HG03521 (cell line): Measurements from ENCODE around the gene PAPOLB.
"Not testable (repeated sequence)": the region's sequence is repeated elsewhere in the genome, so short reads cannot be mapped to it uniquely, and the experiment has no call there.

Source experiments
- ATAC-seq: cut with Tn5 transposase; IDR thresholded peaks from one replicate; pipeline ENCODE4 v1.9.1; 2021; ENCODE audit warnings: mild to moderate bottlenecking, moderate library complexity; ENCODE audit not compliant: unreplicated experiment

The PAPOLB gene

DNA sequence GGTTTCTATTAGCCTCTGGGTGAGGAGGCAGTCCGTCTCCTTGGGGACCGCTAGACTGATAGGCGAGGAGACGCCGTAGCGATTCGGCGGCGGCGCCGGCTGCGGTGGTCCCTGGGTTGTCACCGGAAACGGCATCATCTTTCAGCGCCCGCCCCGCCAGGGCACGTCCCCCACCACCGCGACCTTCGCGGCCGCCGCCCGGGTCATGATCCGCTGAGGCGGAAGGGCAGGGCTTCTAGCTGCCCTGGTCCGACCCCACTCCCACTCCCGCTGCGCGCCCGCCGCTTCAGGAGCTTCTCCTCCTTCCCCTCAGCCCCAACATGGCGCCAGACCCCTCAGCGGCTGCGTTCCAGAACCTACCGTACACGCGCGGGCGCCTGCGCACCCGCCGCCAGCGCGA, at the start of gene PAPOLB:
Gene PAPOLB (minus strand): TSS at position 358 of the 400 bp plus-strand sequence. CDS start 220 bp downstream, at position 138.
- no peak for ATAC-seq

DNA sequence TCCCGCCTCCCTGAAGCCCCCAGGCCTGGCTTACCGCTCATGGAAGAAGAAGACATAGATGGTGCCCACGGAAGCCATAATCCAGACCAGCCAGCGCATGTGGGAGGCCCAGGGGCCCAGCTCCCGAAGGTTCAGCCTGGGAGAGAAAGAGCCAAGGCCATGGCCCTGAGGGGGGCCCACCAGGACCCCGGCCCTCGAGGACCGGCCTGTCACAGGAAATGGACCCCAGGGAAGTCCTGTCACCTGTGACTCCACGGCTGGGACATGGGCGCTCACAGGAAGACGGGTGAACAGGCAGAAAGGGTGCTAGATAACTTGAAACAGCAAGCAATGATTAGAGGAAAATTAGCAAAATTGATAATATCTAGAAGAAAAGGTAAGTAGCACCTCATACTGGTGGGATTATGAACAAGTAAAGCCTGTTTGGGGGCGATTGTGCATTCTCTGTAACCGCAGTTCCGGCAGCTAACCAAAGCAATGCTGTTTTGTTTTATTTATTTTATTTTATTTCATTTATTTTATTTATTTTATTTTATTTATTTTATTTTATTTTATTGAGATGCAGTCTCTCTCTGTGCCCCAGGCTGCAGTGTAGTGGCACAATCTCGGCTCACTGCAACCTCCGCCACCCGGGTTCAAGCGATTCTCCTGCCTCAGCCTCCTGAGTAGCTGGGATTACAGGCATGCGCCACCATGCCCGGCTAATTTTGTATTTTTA, 49.4 kb upstream of the PAPOLB start:
- no peak for ATAC-seq

DNA sequence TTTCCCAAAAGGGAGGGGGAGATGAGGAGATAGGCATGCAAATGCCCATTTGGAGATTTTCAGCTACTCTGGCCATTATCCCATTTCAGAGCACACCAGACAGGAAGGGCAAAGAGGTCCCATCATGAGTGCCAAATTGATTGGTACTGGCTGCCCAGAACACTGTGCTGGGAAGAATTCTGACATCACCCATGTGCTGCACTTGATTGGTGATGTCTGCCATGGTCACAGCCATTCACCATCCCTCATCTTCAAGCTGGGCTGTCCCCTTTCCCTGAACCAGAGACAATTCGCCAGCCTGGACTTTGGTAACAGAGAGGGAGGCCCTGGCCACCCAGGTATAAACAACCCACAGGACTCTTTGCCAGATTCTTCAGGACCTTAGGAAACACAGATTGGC, 44.9 kb upstream of the PAPOLB start:
- no peak for ATAC-seq

DNA sequence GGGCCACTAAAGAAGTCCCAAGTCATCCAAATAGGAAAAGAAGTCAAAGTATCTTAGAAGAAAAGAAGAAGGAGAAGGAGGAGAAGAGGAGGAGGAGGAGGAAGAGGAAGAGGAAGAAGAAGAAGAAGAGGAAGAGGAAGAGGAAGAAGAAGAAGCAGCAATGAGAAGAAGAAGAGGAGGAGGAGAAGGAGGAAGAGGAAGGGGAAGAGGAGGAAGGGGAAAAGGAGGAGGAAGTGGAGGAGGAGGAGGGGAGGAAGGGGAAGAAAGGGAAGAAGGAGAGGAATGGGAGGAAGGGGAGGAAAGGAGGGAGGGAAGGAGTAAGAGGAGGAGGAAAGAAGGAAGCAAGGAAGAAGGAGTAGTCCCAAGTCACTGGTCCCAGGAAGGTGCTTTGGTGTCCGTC, 43.3 kb upstream of the PAPOLB start:
- no peak for ATAC-seq

DNA sequence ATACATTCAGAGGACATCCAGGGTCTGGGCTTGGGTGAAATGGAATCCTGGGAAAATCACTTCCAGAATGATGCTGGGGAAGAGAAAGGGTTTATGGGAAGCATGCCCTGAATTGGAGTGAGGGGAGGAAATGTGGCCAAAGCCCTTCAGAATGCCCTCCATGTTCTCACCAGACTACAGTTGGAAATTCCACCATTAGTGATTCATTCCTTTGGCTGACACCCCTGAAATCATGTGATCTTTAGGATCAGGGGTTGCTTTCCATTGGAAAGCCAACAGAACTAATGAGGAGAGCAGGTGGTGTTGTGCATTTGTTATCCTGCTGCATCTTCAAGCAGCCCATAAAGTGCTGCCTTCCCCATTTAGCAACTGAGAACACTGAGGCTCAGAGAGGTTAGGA, 42.5 kb upstream of the PAPOLB start:
- ATAC-seq = no peak

DNA sequence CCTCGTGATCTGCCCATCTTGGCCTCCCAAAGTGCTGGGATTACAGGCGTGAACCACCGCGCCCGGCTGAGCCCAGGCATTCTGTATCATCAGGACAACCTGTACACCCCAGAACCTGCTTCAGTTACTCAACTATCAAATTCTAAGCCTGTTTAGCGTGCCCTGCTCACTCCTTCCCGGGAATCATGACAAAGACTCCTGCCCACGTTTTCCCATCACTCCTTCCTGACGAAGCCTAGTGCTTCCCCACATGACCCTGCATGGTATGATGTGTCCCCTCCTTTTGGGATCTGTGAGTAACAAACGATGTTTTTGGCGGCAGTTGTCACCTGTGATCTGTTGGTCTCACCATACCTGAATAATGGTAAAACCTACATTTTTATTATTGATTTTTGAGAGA, 33.9 kb upstream of the PAPOLB start:
- no peak for ATAC-seq

DNA sequence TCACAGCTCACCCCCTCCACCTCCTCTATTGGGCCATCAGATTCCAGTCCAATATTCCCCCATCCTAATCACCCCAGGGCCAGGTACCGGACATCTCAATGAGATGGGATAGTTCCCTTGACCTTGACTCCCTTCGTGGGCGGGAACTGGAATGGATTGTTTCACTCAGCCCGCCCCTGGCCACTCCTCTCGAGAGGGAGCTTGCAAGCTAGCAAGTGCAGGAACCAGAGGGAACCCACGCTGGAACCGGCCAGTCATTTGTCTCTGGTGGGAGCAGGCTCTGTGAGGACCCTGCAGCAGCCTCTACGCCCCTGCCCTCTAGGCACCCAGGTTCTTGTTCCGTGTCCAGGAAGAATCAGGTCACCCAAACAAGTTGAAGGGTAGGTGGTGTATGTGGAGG, 32.7 kb upstream of the PAPOLB start:
- no peak for ATAC-seq

DNA sequence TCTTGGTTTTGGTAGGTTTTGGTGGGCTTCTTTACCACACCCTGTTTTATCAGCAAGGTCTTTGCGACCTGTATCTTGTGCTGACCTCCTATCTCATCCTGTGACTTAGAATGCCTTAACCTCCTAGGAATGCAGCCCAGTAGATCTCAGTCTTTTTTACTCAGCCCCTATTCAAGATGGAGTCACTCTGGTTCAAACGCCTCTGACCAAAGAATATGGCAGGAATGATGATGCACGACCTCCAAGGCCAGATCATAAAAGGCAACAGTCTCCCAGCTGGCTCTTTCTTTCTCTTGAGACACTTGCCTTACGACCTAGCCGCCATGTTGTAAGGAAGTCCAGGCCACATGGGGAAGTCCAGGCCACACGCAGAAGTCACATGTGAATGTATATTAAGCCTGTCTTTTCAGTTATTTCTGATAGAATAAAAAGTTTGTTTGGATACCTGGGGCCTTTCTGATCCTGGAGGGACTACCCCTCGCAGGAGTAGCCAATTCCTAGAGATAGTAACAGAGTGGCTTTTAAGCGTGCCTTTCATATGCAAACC, 32.2 kb upstream of the PAPOLB start:
- ATAC-seq = no peak

DNA sequence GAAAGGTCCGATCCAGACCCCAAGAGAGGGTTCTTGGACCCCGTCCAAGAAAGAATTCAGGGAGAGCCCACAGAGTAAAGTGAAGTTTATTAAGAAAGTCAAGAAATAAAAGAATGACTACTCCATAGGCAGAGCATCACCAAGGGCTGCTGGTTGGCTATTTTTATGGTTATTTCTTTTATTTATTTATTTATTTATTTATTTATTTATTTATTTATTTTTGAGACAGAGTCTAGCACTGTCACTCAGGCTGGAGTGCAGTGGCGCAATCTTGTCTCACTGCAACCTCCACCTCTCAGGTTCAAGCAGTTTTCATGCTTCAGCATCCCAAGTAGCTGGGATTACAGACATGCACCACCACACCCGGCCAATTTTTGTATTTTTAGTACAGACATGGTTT, 31.4 kb upstream of the PAPOLB start:
- ATAC-seq = not testable (repeated sequence)

DNA sequence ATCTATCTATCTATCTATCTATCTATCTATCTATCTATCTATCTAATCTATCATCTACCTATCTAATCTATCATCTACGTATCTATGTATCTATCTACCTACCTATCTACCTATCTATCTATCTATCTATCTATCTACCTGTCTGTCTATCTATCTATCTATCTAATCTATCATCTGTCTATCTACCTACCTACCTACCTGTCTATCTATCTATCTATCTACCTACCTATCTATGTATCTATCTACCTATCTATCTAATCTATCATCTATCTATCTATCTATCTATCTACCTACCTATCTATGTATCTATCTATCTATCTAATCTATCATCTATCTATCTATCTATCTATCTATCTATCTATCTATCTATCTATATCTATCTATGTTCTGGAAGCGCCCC, 29.7 kb upstream of the PAPOLB start:
- not testable (repeated sequence) for ATAC-seq

DNA sequence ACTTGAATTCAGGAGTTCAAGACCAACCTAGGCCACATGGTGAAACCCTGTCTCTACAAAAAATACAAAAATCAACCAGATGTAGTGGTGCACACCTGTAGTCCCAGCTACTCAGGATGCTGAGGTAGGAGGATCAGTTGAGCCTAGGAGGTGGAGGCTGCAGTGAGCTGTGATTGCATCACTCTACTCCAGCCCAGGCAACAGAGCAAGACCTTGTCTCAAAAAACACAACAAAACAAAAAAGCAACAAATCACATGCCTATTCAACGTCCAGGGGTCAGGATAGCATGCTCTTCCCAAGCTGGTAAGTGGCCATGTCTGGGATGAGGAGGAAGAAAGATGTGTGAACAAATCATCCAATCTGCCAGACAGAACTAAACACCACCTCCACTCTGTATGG, 27.9 kb upstream of the PAPOLB start:
- no peak for ATAC-seq

DNA sequence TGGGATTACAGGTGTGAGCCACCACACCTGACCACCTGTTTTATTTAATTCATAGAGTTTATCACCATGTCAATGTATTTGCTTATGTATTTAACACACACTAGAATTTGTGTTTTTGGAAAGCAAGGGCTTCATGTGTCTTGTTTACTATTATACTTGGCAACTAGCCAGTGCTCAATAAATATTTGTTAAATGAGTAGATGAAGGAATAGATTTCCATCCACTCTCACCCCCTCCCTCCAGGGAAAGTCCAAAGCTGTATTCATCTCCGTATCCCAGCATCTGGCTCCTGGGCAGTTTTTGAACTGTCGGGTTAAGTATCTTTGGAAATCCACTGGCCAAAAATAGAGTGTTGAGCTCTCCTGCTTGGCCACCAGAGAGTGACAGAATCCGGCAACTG, 26.3 kb upstream of the PAPOLB start:
- no peak for ATAC-seq

DNA sequence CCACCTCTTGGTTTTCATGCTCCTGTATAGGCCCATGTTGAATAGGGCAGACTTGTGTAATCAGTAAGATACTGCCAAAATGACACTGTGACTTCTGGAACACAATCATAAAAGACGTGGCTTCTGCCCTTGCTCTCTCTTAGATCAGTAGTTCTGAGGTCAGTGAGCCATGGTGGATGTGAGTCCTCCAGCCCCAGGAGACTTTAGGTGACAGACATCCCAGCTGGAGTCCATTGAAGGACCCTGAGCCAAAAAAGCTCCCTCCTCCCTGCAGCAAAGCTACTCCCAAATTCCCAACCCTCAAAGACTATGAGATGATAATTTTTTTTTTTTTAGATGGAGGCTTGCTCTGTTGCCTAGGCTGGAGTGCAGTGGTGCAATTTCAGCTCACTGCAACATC, 24.8 kb upstream of the PAPOLB start:
- ATAC-seq = no peak

DNA sequence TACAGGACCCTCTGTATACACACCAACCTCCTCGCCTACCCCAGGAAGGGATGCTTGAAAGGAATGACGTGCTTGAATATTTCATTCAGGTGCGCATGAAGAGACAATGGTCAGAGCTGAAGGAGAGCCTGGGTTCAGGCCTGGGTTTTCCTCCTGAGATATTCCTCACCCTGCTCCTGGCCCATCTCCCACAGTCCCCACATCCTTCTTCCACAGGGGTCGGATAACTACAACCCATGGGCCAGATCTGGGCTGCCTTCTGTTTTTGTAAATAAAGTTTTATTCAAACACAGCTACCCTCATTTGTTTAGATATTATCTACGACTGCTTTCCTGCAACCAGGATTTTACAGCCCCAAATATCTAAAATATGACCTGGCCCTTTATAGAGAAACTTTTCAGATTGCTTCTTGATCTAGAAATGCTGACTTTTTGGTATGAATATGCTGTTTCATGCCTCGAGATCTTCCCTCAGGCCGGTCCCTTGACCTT, 23.5 kb upstream of the PAPOLB start:
- no peak for ATAC-seq

DNA sequence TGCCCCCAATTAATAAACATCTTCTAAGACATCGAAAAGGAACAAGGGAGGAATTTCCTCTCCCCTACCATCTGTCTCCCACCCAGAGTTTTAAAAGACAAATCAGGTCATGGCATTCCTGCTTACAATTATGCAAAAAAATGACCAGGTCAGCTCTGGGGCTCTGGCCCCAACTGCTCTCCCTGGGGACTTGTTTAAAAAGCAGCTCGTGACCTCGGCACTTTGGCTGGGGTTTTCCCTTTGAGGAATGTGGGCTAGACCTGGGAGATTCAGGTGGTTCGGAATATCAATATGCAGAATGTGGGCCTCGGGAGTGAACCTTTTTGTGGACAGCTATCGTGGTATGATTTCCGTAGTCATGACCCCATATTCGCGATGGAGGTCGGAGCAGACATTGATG, 22.3 kb upstream of the PAPOLB start:
- no peak for ATAC-seq

DNA sequence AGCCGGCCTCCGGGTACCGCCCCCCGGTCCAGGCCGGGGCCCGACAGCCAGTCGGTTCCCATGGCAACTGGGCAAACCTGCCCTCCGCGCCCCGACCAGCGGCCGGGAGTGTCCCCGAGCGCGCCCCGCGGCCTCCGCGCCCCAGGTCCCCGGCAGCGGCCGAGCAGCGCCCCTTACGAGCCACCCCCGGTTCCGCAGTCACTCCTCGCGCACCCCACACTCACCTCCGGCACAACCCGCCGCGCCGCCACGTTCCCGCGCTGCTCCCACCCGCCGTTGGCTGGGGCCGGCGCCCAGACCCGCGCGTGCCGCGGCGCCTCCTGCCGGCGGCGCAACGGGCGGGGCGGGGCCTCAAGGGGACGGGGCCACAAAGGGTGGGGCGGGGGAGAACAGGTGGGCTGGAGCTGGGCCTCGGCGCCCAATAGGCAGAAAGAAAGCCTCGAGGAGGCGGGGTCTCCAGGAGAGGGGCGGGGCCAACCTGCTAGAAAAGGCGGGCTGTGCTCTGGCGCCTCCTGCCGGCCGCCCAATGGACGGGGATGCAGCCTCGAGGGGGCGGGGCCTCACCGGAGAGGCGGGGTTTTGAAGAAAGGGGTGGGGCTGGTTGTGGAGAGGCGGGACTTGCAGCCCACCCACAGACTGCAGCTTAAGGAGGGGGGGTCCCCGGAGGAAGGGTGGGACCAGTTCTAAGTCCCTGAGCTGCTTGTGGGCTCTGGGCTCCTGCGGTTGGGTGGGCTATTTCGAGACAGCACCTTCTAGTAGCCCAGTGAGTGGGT, 21.7 kb upstream of the PAPOLB start, which contains the start of gene RADIL:
Gene RADIL (minus strand): TSS at position 345 of the 773 bp plus-strand sequence. CDS start 5,577 bp downstream, outside the sequence.
- peak; percentile 84 for ATAC-seq

DNA sequence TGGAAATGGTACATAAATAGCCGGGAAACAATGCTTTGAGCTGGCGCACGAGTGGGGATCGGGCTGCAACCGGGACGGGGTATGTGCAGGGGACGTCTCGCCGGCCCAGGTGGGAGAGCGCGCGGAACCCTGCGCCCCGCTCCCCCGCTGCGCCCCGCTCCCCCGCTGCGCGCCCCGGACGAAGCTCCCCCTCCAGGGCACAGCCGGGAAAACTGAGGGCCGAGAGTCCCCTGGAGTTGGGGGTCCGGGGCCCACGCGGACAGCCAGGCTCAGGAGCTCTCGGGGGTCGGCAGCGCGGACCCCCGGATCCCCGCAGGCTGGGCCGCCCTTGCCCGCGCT, 21.2 kb upstream of the PAPOLB start:
- no peak for ATAC-seq

DNA sequence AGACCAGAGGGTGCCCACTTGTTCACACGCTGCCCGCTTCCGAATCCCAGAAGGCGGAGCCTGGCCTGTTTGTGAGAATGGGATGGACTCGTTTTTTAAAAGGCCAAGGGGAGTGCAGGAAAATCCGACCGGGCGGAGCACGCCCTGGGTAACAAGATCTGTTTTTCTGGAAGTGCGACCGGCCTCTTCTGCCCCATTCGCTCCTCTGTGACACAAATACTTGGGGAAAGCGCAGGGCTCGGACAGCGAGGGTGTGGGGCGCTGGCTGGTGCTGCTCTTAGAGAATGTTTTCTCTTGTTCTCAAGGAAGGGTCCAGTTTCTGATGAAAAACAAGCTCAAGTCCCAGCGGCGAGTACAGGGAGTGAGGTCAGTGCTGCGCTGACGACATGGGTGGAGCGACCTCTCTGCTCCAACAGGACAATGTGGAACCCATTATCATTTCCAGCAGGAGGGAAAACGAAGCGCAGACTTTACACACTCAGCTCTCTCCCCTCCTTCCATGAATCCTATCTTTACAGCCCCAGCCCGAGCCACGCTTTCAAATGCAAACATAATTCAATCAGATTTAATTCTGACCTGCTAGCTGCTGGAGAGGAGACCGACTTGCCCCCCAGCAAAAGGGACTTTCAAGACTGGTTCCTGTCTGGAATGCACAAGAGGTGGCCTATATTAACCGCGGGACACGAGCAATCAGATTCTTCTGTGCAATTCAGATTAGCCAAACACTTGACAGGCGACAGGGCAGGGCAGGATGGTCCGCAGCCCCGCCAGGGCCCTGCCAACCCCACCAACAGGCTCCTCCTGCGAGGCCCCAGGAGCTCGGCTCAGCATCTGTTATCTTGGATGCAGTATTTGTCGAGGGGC, 20.6 kb upstream of the PAPOLB start:
- ATAC-seq = no peak

DNA sequence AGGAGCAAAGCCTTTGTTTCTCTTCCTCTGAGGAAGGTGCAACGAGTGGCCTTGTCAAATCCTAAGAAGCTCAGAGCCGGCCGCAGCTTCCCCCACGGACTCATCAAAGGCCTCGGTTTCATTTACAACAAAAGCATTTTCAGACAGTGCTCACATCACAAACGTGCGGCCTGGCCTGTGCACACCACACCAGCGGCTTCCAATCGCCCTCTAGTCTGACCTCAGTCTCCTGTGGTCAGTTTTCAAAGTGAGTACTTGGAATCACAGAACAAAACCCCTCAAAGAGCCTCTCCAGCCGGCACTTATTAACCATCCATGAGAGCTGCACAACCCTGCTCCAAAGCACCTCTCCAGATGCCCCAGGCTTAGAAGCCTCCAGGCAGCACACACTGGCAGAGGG, 18.4 kb upstream of the PAPOLB start:
- ATAC-seq = no peak

DNA sequence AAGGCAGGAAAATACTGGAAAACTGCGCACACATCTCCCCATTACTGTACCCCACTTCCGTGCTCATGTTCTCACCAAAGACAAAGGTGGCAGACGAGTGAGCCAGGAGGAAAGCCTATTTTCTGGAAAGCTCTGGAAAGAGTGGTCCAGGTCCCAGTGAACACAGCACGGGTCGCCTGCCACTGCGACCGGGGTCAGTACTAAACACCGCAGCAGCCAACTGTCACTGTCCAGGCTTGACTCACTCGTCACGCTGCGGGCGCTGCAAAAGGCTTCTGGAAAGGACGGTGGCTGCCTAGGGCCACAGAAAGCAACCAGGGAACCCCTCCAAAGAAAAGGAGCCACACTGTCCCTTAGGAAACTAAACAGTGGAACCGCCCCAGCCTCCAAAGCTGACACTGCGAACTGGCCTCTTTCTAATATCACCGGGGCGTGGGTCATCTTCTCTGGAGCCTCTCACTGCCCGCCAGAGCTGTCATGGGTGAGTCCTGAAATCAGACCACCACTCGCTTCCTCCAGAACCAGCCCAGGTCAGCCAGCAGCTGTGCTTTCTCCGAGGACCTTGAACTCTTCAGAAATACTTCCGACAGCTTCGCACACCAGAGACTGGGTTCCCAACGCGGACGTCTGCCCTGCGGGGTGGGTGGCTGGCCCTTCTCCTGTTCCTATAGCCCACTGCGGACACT, 17.7 kb upstream of the PAPOLB start:
- ATAC-seq = no peak
